Activated naive CD4-positive, alpha-beta T cell treated with Interleukin-2 at 50 U/mL for 16 hours (primary cell): ENCODE measurements around the gene AP3S2.
"Not testable (repeated sequence)": the region's sequence is repeated elsewhere in the genome, so short reads cannot be mapped to it uniquely, and the experiment has no call there.

Source experiments
- DNase-seq: peaks from one replicate; pipeline ENCODE4 v3.0.0-alpha.2; 2020

Gene AP3S2

GRCh38 chr15:89863918-89864317, 29.9 kb downstream of the AP3S2 start:
- no peak for DNase-seq

GRCh38 chr15:89860891-89861290, 32.9 kb downstream of the AP3S2 start:
- DNase-seq: no peak

GRCh38 chr15:89860431-89860830, 33.4 kb downstream of the AP3S2 start:
- no peak for DNase-seq

GRCh38 chr15:89858661-89859458, 34.9 kb downstream of the AP3S2 start:
- DNase-seq: no peak

GRCh38 chr15:89857673-89858072, 36.1 kb downstream of the AP3S2 start:
- DNase-seq: no peak

- no peak for DNase-seq
Observed at GRCh38 chr15:89855948-89856347, 37.8 kb downstream of the AP3S2 start.

GRCh38 chr15:89854863-89855262, 38.9 kb downstream of the AP3S2 start:
- DNase-seq: not testable (repeated sequence)

GRCh38 chr15:89852342-89852995, 41.3 kb downstream of the AP3S2 start:
- no peak for DNase-seq

- no peak for DNase-seq
Observed at GRCh38 chr15:89851673-89852341, 42.0 kb downstream of the AP3S2 start.

- DNase-seq: no peak
Observed at GRCh38 chr15:89848970-89849292, 44.9 kb downstream of the AP3S2 start.

GRCh38 chr15:89847101-89847500, 46.7 kb downstream of the AP3S2 start:
- no peak for DNase-seq

- no peak for DNase-seq
Observed at GRCh38 chr15:89845305-89845893, 48.4 kb downstream of the AP3S2 start.

GRCh38 chr15:89841962-89842361, 51.8 kb downstream of the AP3S2 start:
- no peak for DNase-seq

- no peak for DNase-seq
Observed at GRCh38 chr15:89841306-89841705, 52.5 kb downstream of the AP3S2 start.

GRCh38 chr15:89839167-89839810, 54.5 kb downstream of the AP3S2 start:
- DNase-seq: no peak

- no peak for DNase-seq
Observed at GRCh38 chr15:89837830-89838178, 56.0 kb downstream of the AP3S2 start.

GRCh38 chr15:89837134-89837829, 56.5 kb downstream of the AP3S2 start:
- DNase-seq: no peak

GRCh38 chr15:89836267-89837133, 57.3 kb downstream of the AP3S2 start:
- DNase-seq: no peak

- DNase-seq: no peak
Observed at GRCh38 chr15:89835176-89835564, 58.6 kb downstream of the AP3S2 start.

GRCh38 chr15:89834465-89835175, 59.2 kb downstream of the AP3S2 start:
- not testable (repeated sequence) for DNase-seq

- DNase-seq: no peak
Observed at GRCh38 chr15:89833966-89834365, 59.8 kb downstream of the AP3S2 start.
